ENCODE results near the gene DEDD2. TPM values are rescaled to one million over a fixed set of nuclear protein-coding genes. Genes with fewer than 3 reads are reported as not detected.

DEDD2 gene
- total and polyA plus RNA-seq, 10 donors: 24.7 to 73.9 (median 47.2) TPM

DNA sequence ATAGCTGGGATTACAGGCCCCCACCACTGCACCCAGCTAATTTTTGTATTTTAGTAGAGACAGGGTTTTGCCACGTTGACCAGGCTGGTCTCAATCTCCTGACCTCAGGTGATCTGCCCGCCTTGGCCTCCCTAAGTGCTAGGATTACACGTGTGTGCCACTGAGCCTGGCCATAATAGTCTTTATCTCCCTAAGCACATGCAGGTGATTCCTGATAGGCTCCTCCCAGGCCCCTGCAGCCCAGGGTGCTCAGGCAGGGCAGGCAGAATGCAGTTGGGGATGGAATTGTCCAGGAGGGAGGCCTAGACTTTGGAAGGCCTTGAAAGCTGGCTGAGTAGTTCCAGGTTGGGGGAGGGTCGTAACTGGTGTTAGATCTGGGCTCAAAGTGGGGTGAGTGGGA is 11.2 kb upstream of the DEDD2 start:
- H3K4me3 ChIP-seq: no peak overlapping the region
- no peak overlapping the region for H3K27ac ChIP-seq
- peaks cover 4 to 97% (median 92%) of the 10 kb centered on the region in 6 donors for H3K36me3 ChIP-seq
- H3K9me3 ChIP-seq: no peaks in the 10 kb centered on the region
- DNase-seq: no peak
- WGBS, 5 donors: 78 to 95% (median 83%) methylated on average over 4 of the region's 4 CpGs
- intact Hi-C loops (cut with DNase I; ENCODE audit: low total_unique reads): no loop called here
- H3K4me1 ChIP-seq: peaks cover 0 to 35% (median 0%) of the 10 kb centered on the region in 6 donors
- TF ChIP-seq, protein P1, sequence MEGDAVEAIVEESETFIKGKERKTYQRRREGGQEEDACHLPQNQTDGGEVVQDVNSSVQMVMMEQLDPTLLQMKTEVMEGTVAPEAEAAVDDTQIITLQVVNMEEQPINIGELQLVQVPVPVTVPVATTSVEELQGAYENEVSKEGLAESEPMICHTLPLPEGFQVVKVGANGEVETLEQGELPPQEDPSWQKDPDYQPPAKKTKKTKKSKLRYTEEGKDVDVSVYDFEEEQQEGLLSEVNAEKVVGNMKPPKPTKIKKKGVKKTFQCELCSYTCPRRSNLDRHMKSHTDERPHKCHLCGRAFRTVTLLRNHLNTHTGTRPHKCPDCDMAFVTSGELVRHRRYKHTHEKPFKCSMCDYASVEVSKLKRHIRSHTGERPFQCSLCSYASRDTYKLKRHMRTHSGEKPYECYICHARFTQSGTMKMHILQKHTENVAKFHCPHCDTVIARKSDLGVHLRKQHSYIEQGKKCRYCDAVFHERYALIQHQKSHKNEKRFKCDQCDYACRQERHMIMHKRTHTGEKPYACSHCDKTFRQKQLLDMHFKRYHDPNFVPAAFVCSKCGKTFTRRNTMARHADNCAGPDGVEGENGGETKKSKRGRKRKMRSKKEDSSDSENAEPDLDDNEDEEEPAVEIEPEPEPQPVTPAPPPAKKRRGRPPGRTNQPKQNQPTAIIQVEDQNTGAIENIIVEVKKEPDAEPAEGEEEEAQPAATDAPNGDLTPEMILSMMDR (IDR thresholded peaks at IDR 0.05 in 8 of 11, conservative IDR thresholded peaks at IDR 0.05 in 3 of 11): no peak
- TF ChIP-seq POLR2A (IDR thresholded peaks at IDR 0.05) (no peak), POLR2AphosphoS5 (IDR thresholded peaks at IDR 0.05) (no peak)
- no peaks in the 10 kb centered on the region for H3K27me3 ChIP-seq (replicated peaks in 1 of 7)

DNA sequence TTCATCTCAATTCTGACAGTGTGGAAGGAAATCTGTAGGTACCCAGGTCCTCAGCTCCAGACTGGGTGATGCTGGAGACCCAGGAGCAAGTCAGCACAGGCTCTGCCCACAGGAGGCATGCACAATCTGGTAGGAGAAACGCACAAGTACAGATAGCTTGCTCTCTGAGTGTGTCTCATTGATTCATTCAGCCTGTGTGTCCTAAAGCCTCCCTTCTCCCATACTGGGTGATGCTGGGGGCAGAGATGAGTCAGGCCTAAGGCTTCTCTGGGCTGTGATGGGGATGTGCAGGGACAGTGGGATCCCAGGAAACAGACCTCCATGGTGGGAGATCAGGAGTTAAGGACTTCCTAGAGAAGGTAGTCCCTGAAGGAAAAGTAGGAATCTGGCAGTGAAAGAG is 9.4 kb upstream of the DEDD2 start:
- no peak for TF ChIP-seq POLR2A (IDR thresholded peaks at IDR 0.05)
- TF ChIP-seq, protein P1 (IDR thresholded peaks at IDR 0.05 in 8 of 11, conservative IDR thresholded peaks at IDR 0.05 in 3 of 11): no peak
- TF ChIP-seq POLR2AphosphoS5 (IDR thresholded peaks at IDR 0.05): no peak
- Histone ChIP-seq H3K27me3 (replicated peaks in 1 of 7) (no peaks in the 10 kb centered on the region), H3K36me3 (peaks cover 4 to 86% (median 75%) of the 10 kb centered on the region in 6 donors), H3K4me1 (peaks cover 0 to 43% (median 4%) of the 10 kb centered on the region in 6 donors), H3K27ac (no peak overlapping the region), H3K4me3 (no peak overlapping the region), H3K9me3 (no peaks in the 10 kb centered on the region)
- intact Hi-C loops (cut with DNase I; ENCODE audit: low total_unique reads): no loop called here
- DNase-seq: no peak
- 88 to 100% (median 95%) methylated on average over 1 of the region's 1 CpG for WGBS, 5 donors

DNA sequence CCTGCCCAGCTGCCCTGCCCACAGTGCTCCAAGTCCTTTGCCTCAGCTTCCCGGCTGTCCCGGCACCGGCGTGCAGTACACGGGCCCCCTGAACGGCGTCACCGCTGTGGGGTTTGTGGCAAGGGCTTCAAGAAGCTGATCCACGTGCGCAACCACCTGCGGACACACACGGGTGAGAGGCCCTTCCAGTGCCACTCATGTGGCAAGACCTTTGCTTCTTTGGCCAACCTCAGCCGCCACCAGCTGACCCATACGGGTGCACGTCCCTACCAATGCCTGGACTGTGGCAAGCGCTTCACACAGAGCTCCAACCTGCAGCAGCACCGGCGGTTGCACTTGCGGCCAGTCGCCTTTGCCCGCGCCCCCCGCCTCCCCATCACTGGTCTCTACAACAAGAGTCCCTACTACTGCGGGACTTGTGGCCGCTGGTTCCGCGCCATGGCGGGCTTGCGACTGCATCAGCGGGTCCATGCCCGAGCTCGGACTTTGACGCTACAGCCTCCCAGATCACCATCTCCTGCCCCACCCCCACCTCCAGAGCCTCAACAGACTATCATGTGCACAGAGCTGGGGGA is 8.3 kb upstream of the DEDD2 start:
- H3K36me3 ChIP-seq: peaks cover 0 to 75% (median 65%) of the 10 kb centered on the region in 6 donors
- no peaks in the 10 kb centered on the region for H3K27me3 ChIP-seq (replicated peaks in 1 of 7)
- no peak for DNase-seq
- H3K4me3 ChIP-seq: no peak overlapping the region
- no peaks in the 10 kb centered on the region for H3K9me3 ChIP-seq
- 95 to 98% (median 96%) methylated on average over 21 to 33 of the region's 33 CpGs for WGBS, 5 donors
- TF ChIP-seq POLR2AphosphoS5 (IDR thresholded peaks at IDR 0.05): peak in 1 of 3 donors; percentile 30
- no peak for TF ChIP-seq POLR2A (IDR thresholded peaks at IDR 0.05)
- no peak overlapping the region for H3K27ac ChIP-seq
- H3K4me1 ChIP-seq: peaks cover 6 to 52% (median 15%) of the 10 kb centered on the region in 6 donors
- intact Hi-C loops (cut with DNase I; ENCODE audit: low total_unique reads): no loop called here

DNA sequence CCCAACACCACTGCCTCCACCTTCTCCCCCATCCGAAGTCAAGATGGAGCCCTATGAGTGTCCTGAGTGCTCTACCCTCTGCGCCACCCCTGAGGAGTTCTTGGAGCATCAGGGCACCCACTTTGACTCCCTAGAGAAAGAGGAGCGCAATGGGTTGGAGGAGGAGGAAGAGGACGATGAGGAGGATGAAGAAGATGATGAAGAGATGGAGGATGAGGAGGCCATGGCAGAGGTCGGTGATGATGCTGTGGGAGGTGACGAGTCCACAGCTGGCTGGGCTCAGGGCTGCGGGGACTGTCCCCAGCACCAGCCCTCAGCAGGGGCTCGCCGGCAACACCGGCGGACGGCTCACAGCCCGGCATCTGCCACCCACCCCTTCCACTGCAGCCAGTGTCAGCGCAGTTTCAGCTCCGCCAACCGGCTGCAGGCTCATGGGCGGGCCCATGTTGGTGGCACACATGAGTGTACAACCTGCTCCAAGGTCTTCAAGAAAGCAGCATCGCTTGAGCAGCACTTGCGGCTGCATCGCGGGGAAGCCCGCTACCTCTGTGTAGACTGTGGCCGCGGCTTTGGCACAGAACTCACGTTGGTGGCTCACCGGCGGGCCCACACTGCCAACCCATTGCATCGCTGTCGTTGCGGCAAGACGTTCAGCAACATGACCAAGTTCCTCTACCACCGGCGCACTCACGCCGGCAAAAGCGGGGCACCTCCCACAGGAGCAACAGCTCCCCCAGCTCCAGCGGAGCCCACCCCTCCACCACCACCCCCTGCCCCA is 7.7 kb upstream of the DEDD2 start:
- DNase-seq: no peak
- H3K4me3 ChIP-seq: no peak overlapping the region
- no peaks in the 10 kb centered on the region for H3K9me3 ChIP-seq
- H3K27ac ChIP-seq: no peak overlapping the region
- WGBS, 5 donors: 93 to 97% (median 96%) methylated on average over 30 to 37 of the region's 37 CpGs
- TF ChIP-seq POLR2A (IDR thresholded peaks at IDR 0.05) (no peak), POLR2AphosphoS5 (IDR thresholded peaks at IDR 0.05) (no peak)
- TF ChIP-seq, protein P1 (IDR thresholded peaks at IDR 0.05 in 8 of 11, conservative IDR thresholded peaks at IDR 0.05 in 3 of 11): no peak
- intact Hi-C loops (cut with DNase I; ENCODE audit: low total_unique reads): no loop called here
- no peaks in the 10 kb centered on the region for H3K27me3 ChIP-seq (replicated peaks in 1 of 7)
- H3K36me3 ChIP-seq: peaks cover 0 to 68% (median 58%) of the 10 kb centered on the region in 6 donors
- peaks cover 10 to 54% (median 19%) of the 10 kb centered on the region in 6 donors for H3K4me1 ChIP-seq

All from spleen (tissue), 11 donors.